NT2/D1 (cell line): ENCODE measurements around the gene CAV2.

ENCODE experiments used
- DNase-seq: peaks from one replicate; pipeline ENCODE4 v3.0.0-alpha.2; 2011; ENCODE audit warnings: low read depth, low spot score
- H3K27me3 ChIP-seq: 2 replicates; pipeline ENCODE4 v1.6.0; 2011; ENCODE audit warnings: mild to moderate bottlenecking; ENCODE audit not compliant: insufficient read length, insufficient read depth
- H3K36me3 ChIP-seq: 2 replicates; pipeline ENCODE4 v1.6.1; 2011; ENCODE audit warnings: mild to moderate bottlenecking, low read length, mixed read lengths; ENCODE audit not compliant: insufficient read depth, insufficient read length
- H3K4me1 ChIP-seq: 2 replicates; pipeline ENCODE4 v1.5.1; 2011; ENCODE audit not compliant: insufficient read depth, insufficient read length
- H3K4me3 ChIP-seq: 2 replicates; pipeline ENCODE4 v1.5.1; 2011; ENCODE audit warnings: low read depth; ENCODE audit not compliant: insufficient read length
- H3K9ac ChIP-seq: 2 replicates; pipeline ENCODE4 v1.6.0; 2011; ENCODE audit warnings: low read depth; ENCODE audit not compliant: insufficient read length
- H3K9me3 ChIP-seq: 2 replicates; pipeline ENCODE4 v1.5.1; 2011; ENCODE audit warnings: mild to moderate bottlenecking, low read length; ENCODE audit not compliant: insufficient read depth
- SUZ12 ChIP-seq: IDR thresholded peaks from 2 replicates; pipeline ENCODE4 v1.6.1; 2011; ENCODE audit not compliant: insufficient read length, insufficient read depth; ENCODE audit errors: extremely low read depth
- YY1 ChIP-seq: IDR thresholded peaks from 2 replicates; pipeline ENCODE4 v1.6.1; 2011; ENCODE audit not compliant: insufficient read length, insufficient read depth
- ZNF274 ChIP-seq: IDR thresholded peaks from 2 replicates; pipeline ENCODE4 v1.6.1; 2011; ENCODE audit warnings: mild to moderate bottlenecking, low read depth, low read length

CAV2 gene

DNA sequence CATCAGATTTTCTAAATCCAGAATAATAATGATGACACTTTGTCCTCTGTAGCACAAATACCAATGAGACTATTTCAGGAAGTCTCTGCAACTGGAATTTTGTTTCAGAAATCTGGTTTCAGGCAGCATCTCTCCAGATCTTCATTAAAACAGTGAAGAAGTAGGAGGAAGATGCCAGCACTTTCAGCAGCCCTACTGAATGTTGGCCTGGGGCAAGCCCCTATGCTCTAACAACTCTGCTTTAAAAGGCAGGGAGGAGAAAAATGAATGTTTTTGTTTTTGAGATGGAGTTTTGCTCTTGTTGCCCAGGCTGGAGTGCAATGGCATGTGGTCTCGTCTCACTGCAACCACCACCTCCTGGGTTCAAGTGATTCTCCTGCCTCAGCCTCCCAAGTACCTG, 18.1 kb downstream of the CAV2 start:
- TF ChIP-seq ZNF274 (no peak), YY1 (no peak), SUZ12 (no peak)
- no peaks in the 10 kb centered on the region for H3K36me3 ChIP-seq
- no peaks in the 10 kb centered on the region for H3K27me3 ChIP-seq
- no peak overlapping the region for H3K9ac ChIP-seq
- DNase-seq: no peak
- H3K4me3 ChIP-seq: no peak overlapping the region
- no peaks in the 10 kb centered on the region for H3K4me1 ChIP-seq
- H3K9me3 ChIP-seq: no peaks in the 10 kb centered on the region

DNA sequence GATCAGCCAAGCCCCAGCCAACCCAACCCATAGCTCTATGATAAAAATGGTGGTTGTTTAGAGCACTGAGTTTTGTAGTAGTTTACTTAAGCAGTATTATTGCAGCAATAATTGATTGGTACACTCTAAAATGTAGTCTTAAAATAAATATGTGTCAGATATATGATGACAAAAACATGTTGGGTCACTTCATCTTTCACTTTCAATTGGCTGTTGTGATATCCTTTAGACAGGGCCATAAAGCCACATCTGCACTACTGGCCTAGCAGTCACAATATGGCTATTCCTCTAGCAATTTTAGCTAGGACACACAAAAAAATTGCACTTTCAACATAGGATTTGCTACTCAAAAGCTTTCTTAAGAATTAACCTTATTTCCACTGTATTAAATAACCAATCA, 19.4 kb downstream of the CAV2 start:
- H3K4me1 ChIP-seq: no peaks in the 10 kb centered on the region
- no peaks in the 10 kb centered on the region for H3K27me3 ChIP-seq
- H3K4me3 ChIP-seq: no peak overlapping the region
- H3K9me3 ChIP-seq: no peaks in the 10 kb centered on the region
- TF ChIP-seq ZNF274: no peak
- no peak for TF ChIP-seq SUZ12
- TF ChIP-seq YY1: no peak
- no peaks in the 10 kb centered on the region for H3K36me3 ChIP-seq
- no peak for DNase-seq
- H3K9ac ChIP-seq: no peak overlapping the region

DNA sequence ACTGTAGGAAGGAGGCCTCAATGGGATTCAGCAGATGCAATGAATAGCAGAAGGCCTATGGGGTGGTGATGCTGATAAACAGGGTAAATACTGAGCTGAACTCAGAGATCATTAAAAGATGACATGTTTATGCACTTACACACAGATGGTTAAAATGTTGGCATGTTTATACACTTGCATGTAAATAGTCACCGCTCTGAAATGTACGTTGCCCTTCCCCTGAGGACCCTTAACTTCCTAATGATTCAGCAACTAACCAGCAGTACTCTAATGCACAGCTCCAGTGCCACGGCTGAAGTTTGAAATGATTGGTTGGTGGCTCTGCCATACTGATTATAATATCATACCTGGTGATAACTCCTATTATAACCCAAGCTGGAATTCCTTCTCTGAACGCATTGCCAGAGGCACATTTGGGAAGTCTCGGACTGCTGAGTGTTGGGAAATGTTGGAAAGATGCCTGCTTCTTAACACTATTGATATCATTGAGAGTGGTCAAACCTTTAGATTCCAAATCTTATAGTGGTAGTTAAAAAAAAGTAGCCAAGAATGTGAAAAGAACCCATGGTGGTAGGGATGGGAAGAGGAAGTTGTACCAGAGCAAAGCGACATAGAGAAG, 21.6 kb downstream of the CAV2 start:
- Histone ChIP-seq H3K4me3 (no peak overlapping the region), H3K9me3 (no peaks in the 10 kb centered on the region), H3K36me3 (no peaks in the 10 kb centered on the region), H3K27me3 (no peaks in the 10 kb centered on the region), H3K4me1 (no peaks in the 10 kb centered on the region), H3K9ac (no peak overlapping the region)
- no peak for TF ChIP-seq YY1
- TF ChIP-seq SUZ12: no peak
- no peak for TF ChIP-seq ZNF274
- DNase-seq: no peak

DNA sequence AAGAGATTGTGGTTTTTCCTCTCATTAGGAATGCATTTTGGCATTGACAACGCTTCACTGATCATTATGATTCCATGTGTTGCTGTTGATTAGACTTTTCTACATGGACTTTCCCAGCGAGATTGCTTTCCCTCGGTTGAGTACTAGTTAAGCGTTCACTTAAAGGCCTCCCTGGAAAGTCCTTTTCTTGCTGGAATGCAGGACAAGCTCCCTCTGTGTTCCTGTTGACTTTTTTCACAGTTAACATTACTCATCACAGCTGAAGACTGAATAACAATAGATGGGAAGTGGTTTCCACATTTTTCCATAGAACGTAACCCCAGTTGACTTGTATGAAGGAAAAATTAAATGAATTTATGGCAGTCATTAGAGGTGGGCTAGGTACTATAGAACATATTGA, 22.7 kb downstream of the CAV2 start:
- no peak for TF ChIP-seq YY1
- TF ChIP-seq ZNF274: no peak
- no peak for TF ChIP-seq SUZ12
- Histone ChIP-seq H3K9ac (no peak overlapping the region), H3K27me3 (no peaks in the 10 kb centered on the region), H3K4me1 (no peaks in the 10 kb centered on the region), H3K9me3 (no peaks in the 10 kb centered on the region), H3K36me3 (peaks cover 6% of the 10 kb centered on the region), H3K4me3 (no peak overlapping the region)
- peak; percentile 65 for DNase-seq

DNA sequence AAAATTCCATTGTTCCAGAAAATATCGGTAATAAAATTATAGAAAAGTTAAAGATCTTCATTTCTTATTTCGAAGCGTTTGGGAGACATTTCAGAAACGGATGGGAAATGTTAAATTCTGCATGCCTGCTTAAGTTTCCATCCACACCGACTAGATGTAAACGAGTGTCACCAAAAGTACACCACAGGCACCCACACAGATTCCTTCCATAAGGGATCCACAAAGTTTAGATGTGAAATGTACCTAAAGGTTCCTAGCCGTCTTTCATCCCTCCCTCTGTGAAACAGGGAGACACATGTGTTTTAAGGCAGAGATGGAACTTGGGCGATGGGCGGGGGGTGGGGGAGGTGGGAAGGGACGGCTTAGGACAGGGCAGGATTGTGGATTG, 24.7 kb downstream of the CAV2 start:
- TF ChIP-seq ZNF274 (no peak), YY1 (no peak), SUZ12 (no peak)
- Histone ChIP-seq H3K27me3 (no peaks in the 10 kb centered on the region), H3K4me3 (peak overlapping the region; percentile 68), H3K9me3 (no peaks in the 10 kb centered on the region), H3K36me3 (peaks cover 14% of the 10 kb centered on the region), H3K4me1 (no peaks in the 10 kb centered on the region), H3K9ac (no peak overlapping the region)
- DNase-seq: no peak

DNA sequence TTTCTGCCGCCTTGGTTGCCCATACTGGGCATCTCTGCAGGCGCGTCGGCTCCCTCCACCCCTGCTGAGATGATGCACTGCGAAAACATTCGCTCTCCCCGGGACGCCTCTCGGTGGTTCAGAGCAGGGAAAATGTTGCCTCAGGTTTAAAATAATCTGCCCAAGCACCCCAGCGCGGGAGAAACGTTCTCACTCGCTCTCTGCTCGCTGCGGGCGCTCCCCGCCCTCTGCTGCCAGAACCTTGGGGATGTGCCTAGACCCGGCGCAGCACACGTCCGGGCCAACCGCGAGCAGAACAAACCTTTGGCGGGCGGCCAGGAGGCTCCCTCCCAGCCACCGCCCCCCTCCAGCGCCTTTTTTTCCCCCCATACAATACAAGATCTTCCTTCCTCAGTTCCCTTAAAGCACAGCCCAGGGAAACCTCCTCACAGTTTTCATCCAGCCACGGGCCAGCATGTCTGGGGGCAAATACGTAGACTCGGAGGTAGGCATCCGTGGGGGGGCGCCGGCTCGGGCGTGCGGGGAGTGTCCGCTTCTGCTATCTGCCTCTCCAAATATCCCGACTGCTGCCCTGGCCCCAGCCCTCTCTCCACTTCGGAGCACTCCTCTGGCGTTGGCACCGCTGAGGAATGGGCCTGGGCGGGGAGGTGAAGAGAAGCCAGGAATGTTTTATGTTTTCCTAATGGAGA, 25.2 kb downstream of the CAV2 start, which contains the start of gene CAV1:
Gene CAV1 (plus strand): TSS at position 428 of the 689 bp plus-strand sequence. CDS start 27 bp downstream, at position 455.
- DNase-seq: peak; percentile 59

DNA sequence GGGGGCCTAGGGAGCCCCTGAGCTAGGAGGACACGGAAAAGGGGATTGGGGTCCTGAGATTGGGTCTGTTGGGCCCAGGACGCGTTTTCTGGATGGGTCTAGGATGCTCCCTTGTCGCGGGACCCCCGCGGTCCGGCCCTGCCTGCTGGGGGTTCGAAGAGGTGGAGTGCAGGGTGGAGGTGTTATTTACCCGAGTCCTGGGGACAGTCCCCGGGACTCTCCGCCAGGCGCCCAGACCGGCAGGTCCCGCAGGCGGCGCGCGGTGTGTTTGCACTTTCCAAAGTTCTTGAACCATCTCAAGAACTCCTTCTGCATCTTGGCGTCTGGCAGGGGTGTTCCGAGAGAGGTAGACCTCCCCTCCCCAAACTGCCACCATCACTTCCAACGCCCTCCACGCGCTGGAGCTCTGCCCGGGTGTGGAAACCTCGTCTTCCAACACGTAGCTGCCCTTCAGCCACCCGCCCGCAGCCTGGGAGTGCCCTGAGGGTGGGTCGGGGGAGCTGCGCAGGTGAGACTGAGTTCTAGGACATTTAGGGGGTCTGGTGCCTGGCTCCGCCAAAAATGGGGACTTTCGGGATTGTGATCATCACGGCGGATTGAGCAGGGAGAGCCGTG, 25.9 kb downstream of the CAV2 start:
- no peak for TF ChIP-seq SUZ12
- no peak for TF ChIP-seq ZNF274
- TF ChIP-seq YY1: no peak
- H3K4me1 ChIP-seq: no peaks in the 10 kb centered on the region
- H3K4me3 ChIP-seq: peak overlapping the region; percentile 68
- H3K9ac ChIP-seq: peak overlapping the region; percentile 82
- H3K9me3 ChIP-seq: no peaks in the 10 kb centered on the region
- no peaks in the 10 kb centered on the region for H3K27me3 ChIP-seq
- peak; percentile 16 for DNase-seq
- H3K36me3 ChIP-seq: peaks cover 25% of the 10 kb centered on the region

More for the DNA sequence above, 25.2 kb downstream of the CAV2 start, which contains the start of gene CAV1:
- H3K4me1 ChIP-seq: no peaks in the 10 kb centered on the region
- no peaks in the 10 kb centered on the region for H3K9me3 ChIP-seq
- H3K36me3 ChIP-seq: peaks cover 19% of the 10 kb centered on the region
- TF ChIP-seq ZNF274: no peak
- no peak for TF ChIP-seq SUZ12
- TF ChIP-seq YY1: no peak
- peak within 1 kb of the TSS; percentile 82 for H3K9ac ChIP-seq
- no peaks in the 10 kb centered on the region for H3K27me3 ChIP-seq
- peak within 1 kb of the TSS; percentile 68 for H3K4me3 ChIP-seq
